ENCODE results near the gene PTPRA.

DNA sequence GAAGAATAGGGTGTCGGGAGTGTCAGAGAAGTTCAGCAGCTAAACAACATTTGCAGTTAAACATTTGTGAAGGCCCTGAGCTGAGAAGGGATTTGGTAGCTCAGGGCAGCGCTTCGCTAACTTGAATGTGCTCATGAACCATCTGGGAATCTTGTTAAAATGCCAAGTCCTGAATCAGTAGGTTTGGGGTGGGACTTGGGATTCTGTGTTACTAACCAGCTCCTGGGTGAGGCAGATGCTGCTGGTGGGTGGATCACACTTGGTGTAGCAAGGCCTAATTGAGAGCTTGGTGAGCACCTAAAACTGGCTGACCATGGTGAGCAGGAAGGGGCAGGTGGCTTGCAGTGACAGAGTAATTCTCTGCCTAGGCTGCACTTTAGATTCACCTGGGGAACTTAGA lies 5.9 kb downstream of the PTPRA start:
- TF ChIP-seq, protein P1, sequence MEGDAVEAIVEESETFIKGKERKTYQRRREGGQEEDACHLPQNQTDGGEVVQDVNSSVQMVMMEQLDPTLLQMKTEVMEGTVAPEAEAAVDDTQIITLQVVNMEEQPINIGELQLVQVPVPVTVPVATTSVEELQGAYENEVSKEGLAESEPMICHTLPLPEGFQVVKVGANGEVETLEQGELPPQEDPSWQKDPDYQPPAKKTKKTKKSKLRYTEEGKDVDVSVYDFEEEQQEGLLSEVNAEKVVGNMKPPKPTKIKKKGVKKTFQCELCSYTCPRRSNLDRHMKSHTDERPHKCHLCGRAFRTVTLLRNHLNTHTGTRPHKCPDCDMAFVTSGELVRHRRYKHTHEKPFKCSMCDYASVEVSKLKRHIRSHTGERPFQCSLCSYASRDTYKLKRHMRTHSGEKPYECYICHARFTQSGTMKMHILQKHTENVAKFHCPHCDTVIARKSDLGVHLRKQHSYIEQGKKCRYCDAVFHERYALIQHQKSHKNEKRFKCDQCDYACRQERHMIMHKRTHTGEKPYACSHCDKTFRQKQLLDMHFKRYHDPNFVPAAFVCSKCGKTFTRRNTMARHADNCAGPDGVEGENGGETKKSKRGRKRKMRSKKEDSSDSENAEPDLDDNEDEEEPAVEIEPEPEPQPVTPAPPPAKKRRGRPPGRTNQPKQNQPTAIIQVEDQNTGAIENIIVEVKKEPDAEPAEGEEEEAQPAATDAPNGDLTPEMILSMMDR (IDR thresholded peaks at IDR 0.05; ENCODE audit: insufficient read depth, low read length): no peak
- TF ChIP-seq POLR2AphosphoS5 (IDR thresholded peaks at IDR 0.05; ENCODE audit: low read depth) (no peak), GABPA (IDR thresholded peaks at IDR 0.05; ENCODE audit: low read depth) (no peak)
